Stimulated activated CD8-positive, alpha-beta memory T cell treated with anti-CD3 and anti-CD28 coated beads, Interleukin-12 subunit alpha, Interleukin-12 subunit beta, amount 100 ng/mL, for 24 hours (primary cell): ENCODE data around the gene TNFRSF13B.
"Not testable (repeated sequence)": the region's sequence is repeated elsewhere in the genome, so short reads cannot be mapped to it uniquely, and the experiment has no call there.

Source experiments
- DNase-seq: peaks from one replicate; pipeline ENCODE4 v3.0.0-alpha.2; 2020; ENCODE audit errors: extremely low read depth

Gene TNFRSF13B

DNA sequence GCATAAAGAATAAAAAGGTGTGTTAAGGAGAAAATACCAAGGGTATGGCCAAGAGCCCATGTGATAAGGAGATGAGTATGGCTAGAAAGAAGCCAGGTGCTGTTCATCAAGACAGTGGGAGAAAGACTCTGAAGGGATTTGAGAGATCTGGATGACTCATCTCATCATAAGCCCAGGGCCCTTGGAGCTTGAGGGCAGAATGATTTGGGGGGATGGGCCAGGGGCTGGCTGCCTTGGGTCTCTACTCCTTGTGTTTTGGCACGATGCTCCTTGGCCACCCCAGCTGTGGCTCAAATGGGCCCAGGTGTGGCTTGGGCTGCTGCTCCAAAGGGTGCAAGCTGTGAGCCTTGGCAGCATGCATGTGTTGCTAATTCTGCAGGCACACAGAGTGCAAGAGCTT, 14.5 kb upstream of the TNFRSF13B start:
- no peak for DNase-seq

DNA sequence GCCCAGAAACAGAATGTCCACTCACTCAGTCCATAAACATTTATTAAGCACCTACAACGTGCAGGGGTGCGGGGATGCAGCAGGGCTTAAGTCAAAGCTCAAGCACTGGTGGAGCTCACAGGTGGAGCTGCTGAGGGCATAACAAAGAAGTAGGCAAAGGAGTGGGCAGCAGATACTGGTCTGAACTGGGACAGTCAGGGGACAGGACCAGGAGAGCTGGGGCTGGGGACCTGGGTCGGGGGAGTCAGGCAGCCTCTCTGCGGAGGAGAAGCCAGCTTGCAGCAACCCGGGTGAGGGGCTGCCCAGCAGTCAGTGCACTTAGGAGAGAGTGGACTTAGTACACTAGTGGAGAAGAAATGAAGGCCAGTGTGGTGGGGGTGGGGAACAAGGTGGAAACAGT, 10.0 kb upstream of the TNFRSF13B start:
- DNase-seq: no peak

DNA sequence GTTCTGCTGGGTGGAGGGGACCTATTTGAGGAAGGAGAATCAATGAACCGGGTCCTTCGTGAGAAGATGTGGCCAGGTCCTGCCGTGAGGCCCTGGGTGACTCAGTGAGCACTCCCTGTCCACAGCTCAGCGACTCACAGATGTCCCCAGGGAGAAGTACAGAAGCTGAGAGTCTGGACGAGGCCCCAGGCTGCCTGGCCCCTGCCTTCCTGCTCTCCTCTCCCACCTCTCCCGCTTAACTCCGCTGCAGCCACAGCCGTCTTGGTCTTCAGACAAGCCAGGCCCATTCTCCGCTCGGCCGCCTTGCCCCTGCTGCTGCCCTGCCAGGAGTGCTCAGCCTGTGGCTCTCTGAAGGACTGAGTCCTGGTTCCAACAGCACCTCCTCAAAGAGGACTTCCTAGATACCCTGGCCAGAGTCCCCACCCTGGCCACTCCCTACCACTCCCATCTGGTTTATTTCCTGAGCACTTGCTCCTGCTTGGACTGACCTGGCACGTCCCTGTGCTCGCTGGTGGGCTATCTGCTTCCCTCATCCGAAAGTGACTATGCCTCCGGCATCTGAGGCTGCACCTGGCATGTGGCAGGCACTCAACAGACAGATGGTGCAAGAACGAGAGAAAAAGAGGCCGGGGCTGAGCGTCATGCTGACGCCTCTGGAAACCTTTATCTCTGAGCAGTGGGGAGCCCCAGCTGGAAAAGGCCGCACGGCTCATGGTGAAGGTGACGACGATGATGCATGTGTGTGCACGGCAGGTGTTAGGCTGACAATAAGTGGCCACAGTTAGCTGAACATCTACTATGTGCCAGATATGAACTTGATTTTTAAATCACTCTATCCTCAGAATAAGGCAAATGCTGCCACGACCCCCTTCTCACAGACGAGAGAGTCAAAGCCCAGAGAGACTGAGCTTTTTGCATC, 9.2 kb upstream of the TNFRSF13B start:
- DNase-seq: no peak

DNA sequence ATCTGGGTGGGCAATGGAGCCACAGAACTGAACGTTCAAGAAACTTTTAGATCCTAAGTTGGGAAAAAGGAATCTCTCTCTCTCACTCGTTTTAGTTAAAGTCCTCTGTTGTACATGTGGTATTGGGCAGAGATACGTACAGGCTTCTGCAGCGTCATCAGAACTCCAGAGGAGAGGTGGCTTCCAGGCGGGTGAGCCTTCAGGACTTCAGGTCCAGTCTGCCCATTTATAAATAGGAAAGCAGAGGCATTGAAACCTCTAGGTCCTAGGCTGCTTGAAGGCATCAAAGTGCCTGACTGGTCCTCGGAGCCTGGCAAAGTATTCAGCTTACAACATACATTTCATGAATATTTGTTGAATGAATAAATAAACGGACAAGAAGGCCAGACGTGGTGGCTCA, 8.1 kb upstream of the TNFRSF13B start:
- no peak for DNase-seq

DNA sequence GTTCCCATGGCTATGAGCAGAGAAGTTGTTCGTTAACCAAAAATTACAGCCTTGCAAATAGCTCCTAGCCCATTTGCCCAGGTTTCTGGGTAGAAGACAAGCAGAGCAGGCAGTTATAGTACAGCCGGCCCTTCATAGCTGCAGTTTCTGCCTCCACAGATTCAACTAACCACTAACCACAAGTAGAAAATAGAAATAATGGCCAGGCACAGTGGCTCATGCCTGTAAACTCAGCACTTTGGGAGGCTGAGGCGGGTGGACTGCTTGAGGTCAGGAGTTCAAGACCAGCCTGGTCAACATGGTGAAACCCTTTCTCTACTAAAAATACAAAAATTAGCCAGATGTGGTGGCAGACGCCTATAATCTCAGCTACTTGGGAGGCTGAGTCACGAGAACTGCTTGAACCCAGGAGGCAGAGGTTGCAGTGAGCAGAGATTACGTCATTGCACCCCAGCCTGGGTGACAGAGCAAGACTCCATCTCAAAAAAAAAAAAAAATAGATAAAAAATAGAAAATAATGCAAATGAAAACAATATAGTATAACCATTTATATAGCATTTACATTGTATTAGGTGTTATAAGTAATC, 7.4 kb upstream of the TNFRSF13B start:
- not testable (repeated sequence) for DNase-seq

DNA sequence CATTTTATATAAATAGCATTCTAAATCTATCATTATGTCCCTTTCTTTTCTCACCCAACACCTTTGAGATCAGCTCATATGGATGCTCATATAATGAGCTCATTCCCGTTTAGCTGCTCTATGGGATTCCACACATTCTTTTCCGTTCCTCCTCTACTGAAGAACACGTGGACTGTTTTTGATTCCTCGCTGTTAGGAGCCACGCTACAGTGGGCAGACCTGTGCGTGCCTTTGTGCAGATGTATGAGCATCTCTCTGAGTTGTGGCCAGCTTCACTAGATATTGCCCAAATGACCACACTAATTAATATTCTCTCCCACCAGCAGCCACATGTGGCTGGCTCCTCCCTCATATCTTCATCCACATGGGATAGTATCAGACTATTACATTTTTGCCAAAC, 6.0 kb upstream of the TNFRSF13B start:
- DNase-seq: no peak

DNA sequence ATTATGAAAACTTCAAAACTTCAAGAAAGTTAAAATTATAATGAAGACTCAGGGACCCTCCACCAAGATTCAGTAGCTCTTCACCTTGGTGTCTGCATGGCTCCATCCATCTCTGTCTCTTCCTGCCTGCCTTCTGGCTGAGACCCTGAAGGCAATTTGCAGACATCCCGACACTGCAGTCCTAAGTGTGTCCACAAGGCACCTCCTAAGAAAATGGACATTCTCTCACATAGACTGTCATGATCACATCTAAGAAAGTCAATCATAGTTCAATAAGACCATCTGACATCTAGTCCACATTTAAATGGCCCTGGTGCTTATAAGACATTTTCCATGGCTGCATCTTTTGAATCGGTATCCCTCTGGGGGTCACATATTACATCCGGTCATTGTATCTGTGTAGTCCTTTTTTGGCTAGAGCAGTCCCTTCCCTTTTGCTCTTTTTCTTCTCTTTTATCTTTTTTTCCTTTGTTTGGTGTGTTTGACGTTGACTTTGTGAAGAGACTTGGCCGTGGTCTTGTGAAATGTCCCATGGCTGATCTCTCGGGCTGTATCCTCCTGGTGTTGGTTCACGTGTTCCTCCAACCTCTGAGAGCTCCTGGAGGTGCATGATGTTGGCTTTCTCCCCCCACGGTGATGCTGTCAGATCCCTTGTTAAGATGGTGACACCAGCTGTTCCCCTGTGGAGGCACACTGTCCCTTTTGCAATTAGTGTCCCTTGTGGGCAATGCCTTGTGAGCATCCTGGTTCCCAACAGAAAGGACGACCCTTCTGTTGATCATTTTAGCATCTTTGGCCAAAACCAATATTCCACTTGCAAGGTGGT, 5.0 kb upstream of the TNFRSF13B start:
- no peak for DNase-seq

DNA sequence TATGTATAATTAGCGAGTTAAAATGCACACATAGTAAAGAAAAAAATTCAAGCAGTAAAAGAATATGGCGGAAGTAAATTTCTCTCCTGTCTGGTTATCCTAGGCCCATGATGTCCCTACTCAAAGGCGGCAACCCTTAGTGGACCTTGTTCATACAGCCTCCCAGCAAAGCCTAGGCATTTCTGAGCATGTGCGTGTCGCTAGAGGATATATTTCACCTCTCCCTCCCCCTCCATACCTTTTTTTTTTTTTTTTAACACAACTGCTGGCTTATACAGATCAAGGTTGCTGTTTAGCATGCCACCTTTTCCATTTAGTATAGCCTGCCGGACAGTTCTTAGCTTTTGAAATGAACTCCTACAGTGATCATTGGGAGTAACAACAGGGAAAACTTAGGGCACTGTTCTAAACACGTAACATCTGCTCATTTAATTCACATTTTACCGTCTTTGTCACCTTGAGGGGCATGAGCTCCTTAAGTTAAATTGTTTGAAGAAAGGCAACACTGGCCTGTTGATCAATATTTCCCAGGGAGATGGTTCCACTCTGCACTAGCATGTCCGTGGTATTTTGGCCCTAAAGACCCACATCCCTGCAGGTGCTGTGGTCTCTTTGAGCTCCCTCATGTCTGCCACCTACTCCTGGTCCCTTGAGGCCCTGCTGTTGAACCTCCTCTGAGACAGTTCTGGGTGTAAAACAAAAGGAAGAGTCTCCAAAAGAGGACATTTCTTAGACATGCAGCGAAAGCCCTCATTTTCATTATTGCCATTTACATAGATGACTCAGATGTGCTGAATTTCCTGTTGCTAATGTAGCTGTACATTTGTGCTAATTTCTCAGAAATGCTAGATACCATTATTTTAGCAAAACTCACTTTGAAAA, 4.1 kb upstream of the TNFRSF13B start:
- DNase-seq: no peak

DNA sequence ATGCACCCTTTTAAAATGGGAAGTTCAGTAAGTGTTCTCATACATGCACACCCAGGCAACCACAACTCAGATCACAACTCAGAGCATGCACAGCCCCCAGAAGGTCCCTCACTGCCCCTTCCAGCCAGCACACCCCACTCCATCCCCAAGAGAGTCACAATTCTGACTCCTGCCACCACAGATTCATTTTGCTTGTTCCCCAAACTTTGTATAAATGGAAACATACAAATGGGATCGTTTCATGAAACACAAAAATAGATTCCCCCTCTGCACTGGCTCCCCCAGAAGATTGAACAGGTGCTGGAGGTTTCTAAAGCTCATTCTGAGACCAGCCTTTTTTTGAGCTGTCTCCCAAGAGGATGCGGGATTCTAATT, 3.3 kb upstream of the TNFRSF13B start:
- no peak for DNase-seq

DNA sequence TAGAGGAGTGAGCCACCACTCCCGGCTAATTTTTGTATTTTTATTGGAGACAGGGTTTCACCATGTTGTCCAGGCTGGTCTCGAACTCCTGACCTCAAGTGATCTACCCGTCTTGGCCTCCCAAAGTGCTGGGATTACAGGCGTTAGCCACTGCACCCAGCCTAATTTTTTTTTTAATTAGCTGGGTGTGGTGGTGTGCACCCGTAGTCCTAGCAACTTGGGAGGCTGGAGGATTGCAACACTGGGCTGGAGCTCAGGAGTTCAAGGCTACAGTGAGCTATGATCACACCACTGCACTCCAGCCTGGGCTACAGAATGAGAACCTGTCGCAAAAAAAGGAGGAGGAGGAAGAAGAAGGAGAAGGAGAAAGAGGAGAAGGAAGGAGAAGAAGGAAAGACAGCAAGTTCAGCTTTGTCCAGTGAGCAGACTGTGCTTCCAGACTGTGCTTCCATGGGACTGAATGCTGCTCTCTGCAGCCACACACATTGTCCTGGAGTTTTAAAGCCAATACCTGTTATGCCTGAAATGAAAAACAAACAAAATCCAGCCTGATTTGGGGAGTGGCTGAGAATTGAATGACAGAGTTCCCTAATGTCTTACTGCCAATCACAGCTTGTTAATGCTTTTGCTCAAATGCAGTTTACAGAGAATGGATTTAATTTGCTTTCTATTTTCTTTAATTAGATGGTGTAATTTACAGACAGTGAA, 2.8 kb upstream of the TNFRSF13B start:
- DNase-seq: no peak

DNA sequence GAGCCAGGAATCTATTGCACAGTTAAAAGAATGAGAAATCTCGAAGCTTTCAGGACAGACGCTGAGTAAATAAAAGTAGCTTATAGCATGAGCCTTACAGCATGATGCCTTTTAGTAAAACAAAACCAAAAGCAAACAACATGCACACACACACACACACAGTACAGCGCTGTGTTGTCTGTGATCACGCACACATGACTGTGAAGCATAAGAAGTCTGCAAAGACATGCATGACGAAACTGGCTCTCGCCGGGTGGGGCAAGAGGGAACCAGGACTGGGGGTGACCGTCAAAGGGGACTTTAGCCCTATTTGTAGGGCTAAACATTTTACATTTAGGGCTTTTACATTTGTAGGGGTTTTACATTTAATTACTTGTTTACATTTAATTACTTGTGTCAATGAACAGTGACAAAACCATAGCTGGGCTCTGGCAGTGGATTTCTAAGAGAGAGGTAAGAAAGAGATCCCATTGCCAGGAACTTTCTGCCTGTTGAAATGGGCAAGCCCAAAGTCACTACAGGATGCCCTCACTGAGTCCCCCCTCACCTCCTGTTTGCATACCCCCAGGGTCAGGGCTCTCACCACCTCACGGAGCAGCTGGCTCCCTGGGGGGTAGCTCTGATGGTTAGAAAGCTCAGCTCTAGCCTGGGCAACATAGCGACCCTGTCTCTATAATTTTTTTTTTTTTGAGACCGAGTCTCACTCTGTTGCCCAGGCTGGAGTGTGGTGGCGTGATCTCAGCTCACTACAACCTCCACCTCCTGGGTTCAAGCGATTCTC, 2.0 kb upstream of the TNFRSF13B start:
- DNase-seq: no peak

DNA sequence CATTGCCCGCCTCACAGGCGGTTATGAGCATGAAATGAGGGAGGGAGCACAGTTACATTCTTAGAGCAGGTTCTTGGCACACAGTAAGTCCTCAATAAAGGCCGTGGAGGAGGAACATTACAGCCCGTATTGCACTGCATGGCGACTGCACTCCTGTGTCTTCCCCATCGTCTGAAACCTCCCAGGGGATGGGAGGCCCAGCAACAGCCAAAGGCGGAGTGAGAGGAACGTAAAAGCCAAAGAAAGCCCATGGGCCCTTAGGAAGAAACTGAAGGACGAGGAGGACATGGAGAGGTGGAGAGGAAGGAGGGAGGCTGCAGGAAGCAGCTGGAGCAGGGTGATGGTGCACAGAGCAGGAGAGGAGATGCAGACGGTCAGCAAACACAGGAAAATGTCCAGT, 1.1 kb upstream of the TNFRSF13B start:
- not testable (repeated sequence) for DNase-seq

DNA sequence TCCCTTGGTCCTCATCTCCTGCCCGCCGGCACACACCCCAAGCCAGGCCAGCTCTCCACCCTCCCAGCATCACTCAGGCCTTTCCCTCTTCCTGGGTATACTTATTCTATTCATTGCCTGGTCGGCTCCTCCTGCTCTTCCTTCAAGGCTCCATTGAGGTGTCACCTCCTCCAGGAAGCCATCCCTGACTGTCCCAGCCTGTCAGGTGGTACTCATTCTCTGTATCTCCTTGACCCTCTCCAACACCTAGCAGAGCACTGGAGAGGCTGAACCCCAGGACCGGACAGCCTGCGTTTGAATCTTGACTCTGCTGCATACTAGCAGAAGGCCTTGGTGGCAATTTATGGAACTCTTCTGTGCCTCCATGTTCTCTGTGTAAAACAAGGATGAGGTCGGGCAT, 428 bp upstream of the TNFRSF13B start:
- no peak for DNase-seq

DNA sequence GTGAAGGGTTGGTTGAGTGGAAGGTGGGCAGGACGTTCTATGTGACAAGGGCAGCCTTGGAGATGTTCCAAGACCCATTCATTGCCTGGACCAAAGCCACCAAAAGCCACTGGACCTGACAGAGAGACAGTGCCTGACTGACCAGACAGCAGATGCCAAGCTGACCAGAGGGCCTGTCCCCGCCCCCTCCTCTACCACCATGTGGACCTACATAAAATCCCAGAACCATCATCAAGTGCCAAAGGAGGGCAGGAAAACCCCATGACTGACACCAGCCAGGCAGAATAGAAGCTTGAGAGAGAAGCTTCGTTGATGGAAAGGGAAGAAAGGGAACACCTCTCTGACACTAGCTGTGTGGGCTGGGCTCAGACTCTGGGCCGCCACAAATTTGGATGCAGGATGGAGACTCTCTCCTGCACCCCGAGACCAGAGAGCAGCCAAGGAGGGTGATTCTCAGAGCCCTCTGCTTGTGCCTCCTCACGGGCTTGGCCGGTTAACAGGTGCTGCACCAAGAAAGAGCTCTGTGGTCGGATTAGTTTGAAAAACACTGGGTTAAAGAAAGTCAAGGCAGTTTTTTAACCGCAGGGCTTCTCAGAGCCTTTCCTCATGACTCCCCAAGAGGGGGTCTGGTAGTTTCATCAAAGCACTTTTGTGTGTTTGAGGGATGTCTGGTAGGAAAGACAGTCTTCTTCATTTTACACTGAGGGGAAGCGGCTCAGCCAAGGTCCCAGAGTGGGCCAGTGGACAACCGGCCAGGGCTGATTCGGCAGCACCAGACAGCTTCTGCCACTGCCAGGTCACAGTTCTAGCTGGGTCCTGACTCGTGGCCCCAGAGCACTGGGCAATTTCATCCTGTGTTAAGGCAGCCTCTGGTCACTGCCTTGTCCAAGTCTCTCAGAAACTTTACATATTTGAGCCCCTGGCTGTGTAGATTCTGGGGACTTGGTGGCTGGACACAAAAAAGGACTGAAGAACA, 1.7 kb downstream of the TNFRSF13B start:
- DNase-seq: no peak

DNA sequence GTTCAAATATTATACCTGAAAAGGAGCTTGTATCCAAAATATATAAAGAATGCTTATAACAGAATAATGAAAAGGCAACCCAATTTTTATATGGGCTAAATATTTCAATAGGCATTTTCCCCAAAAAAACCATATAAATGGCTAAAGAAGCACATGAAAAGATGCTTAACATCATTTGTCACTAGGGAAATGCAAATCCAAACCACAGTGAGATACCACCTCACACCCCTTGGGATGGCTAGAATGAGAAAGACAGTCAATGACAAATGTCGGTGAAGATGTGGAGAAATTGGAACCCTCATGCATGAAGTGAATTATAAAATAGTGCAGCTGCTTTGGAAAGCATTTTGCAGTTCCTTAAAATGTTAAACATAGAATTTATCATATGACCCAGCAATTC, 3.1 kb downstream of the TNFRSF13B start:
- no peak for DNase-seq

DNA sequence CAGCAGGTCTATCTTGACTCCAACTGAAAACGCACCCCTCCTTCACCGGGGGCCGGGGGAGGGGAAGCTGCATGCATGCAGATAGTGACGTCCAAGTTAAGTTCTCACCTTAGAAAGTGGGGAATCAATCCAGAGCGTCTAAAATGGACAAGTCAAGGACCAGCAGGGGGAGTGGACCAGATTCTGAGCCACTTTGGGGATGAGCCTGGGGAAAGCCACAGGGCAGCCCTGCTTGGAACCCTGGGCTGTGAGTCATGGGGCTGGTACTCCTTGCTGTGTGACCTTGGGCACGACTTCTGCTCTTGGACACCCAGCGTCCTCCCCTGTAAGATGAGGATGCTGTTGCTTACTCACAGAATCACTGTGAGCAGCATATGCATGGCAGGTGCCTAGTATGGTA, 9.1 kb downstream of the TNFRSF13B start:
- DNase-seq: no peak

DNA sequence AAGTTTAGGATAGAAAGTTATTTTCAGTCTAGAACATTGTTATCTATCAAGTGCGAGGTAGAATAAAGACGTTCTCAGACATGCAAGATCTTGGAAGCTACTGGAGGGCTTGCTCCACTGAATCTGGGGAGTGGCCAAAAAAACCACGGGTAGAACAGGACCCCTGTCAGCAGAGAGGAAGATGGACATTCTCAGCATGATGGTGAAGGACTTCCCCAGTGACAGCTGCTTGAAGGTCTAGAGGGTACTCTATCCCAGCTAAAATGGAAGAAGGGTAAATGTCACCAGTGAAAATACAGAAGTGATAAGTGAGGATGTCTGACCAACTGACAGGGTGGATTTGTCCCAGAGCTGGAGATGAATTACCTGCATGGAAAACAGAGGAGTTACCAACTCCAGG, 10.1 kb downstream of the TNFRSF13B start:
- no peak for DNase-seq

DNA sequence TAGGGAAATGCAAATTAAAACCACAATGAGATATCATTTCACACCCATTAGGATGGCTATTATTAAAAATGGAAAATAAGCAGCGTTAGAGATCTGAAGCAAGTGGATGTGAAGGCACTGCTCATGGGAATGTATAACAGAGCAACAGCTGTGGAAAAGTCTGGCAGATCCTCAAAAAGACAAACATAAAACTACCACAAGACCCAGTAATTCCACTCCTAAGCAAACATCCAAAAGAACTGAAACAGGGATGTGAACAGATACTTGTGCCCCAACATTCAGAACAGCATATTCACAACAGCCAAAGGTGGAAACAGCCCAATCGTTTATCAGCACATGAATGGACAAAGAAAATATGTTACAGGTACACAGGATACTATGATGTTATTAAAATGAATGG, 10.9 kb downstream of the TNFRSF13B start:
- DNase-seq: not testable (repeated sequence)

DNA sequence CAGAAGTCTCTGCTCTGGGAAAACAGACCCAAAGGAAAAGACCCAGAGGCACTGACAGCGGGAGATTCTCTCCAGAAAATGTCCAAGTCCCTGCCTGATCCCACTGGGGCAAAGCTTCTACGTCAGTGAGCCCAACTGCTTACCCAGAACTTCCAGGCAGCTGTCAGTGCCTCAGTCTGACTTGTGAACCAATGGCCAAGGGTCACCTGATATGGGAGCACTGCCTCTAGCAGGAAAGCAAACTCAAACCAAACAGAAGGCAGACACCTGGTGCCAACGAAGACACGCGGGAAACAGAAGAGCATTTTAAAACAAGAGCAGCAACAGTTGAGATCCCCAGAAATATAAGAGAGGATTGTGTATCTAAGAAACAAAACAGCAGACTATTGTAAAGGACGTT, 16.9 kb downstream of the TNFRSF13B start:
- DNase-seq: not testable (repeated sequence)
